GM12878 (cell line): ENCODE results near the gene KIAA1217.

Source experiments
- BCL3 ChIP-seq: IDR thresholded peaks from 2 replicates; pipeline ENCODE4 v1.6.1; 2011; ENCODE audit warnings: borderline replicate concordance, low read depth, mild to moderate bottlenecking, moderate library complexity, low read length; ENCODE audit not compliant: insufficient read depth, poor library complexity, severe bottlenecking
- ELK1 ChIP-seq: IDR thresholded peaks from 2 replicates; pipeline ENCODE4 v1.6.1; 2012; ENCODE audit warnings: low read depth, low read length, improper control_type of control experiment
- POLR2A ChIP-seq: IDR thresholded peaks from 2 replicates; pipeline ENCODE4 v1.6.1; 2011; ENCODE audit warnings: low read depth, mild to moderate bottlenecking, low read length
- STAT3 ChIP-seq: IDR thresholded peaks from 2 replicates; pipeline ENCODE4 v1.6.1; 2011; ENCODE audit warnings: low read depth, low read length, improper control_type of control experiment
- ZNF274 ChIP-seq: IDR thresholded peaks from one replicate; pipeline ENCODE4 v1.8.0; 2011; ENCODE audit not compliant: insufficient read length, insufficient read depth
- TF ChIP-seq, protein P1 (sequence below): fragments of 450-650 bp; IDR thresholded peaks from 2 replicates; pipeline ENCODE4 v1.6.1; 2017; ENCODE audit warnings: mild to moderate bottlenecking, low read depth, inconsistent platforms; ENCODE audit not compliant: poor library complexity, severe bottlenecking

- TF ChIP-seq POLR2A, result no peak
- no peak for TF ChIP-seq BCL3
- TF ChIP-seq ZNF274, result no peak
- no peak for TF ChIP-seq STAT3
- TF ChIP-seq ELK1, result no peak
- TF ChIP-seq, protein P1, sequence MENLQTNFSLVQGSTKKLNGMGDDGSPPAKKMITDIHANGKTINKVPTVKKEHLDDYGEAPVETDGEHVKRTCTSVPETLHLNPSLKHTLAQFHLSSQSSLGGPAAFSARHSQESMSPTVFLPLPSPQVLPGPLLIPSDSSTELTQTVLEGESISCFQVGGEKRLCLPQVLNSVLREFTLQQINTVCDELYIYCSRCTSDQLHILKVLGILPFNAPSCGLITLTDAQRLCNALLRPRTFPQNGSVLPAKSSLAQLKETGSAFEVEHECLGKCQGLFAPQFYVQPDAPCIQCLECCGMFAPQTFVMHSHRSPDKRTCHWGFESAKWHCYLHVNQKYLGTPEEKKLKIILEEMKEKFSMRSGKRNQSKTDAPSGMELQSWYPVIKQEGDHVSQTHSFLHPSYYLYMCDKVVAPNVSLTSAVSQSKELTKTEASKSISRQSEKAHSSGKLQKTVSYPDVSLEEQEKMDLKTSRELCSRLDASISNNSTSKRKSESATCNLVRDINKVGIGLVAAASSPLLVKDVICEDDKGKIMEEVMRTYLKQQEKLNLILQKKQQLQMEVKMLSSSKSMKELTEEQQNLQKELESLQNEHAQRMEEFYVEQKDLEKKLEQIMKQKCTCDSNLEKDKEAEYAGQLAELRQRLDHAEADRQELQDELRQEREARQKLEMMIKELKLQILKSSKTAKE, result no peak
These were observed 229.9 kb downstream of the KIAA1217 start for GRCh38 chr10:24438800-24439199.
